Omental fat pad (tissue), 4 donors: ENCODE data around the gene EFNA5. TPM values are rescaled to one million over a fixed set of nuclear protein-coding genes. Genes with fewer than 3 reads are reported as not detected.
A peak's percentile ranks its signal among the peaks of the same experiment; 100 is the strongest.

Experiments
- ATAC-seq: fragments of 150-250 bp; one replicate; pipeline ENCODE4 v1.9.1; 2016; ENCODE audit warnings: mild to moderate bottlenecking, moderate library complexity; ENCODE audit not compliant: low FRiP score
- DNase-seq: peaks from one replicate; pipeline ENCODE4 v3.0.0-alpha.2; 2019; ENCODE audit warnings: low spot score
- total RNA-seq, 4 donors: library from RNA; depleted of rRNA; stranded (reverse); fragments of >200 nt; gene quantifications; one replicate each; pipeline ENCODE4 v1.1.0, GENCODE V29; 2016
- TF ChIP-seq, protein P1 (sequence below), 3 donors: fragments of 450-650 bp; IDR thresholded peaks; one replicate each; pipeline ENCODE4 v1.5.1; 2016 to 2017; ENCODE audit warnings: antibody characterized with exemption in 3 of 3, mild to moderate bottlenecking in 3 of 3, moderate library complexity in 2 of 3

The EFNA5 gene
- total RNA-seq, 4 donors from 2014 or later: 9.0 to 26.3 (median 14.0) TPM

DNA sequence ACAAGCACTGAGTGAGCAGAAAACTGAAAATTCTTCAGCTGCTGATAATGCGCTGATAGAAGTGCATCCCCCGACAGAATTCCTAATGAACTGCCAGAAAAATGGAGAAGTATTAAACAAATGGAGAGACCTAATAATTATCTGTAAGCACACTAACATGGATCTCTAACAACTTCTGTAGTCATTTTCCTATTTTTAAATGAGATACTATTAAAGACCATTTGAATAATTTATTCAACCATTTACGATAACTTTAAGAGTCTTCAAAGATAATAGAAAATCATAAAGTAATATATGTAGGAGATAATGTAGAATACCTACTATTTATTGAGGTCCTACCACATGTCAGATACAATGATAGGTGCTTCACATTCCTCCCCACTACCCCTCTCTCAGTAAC, 72.9 kb downstream of the EFNA5 start:
- TF ChIP-seq, protein P1, sequence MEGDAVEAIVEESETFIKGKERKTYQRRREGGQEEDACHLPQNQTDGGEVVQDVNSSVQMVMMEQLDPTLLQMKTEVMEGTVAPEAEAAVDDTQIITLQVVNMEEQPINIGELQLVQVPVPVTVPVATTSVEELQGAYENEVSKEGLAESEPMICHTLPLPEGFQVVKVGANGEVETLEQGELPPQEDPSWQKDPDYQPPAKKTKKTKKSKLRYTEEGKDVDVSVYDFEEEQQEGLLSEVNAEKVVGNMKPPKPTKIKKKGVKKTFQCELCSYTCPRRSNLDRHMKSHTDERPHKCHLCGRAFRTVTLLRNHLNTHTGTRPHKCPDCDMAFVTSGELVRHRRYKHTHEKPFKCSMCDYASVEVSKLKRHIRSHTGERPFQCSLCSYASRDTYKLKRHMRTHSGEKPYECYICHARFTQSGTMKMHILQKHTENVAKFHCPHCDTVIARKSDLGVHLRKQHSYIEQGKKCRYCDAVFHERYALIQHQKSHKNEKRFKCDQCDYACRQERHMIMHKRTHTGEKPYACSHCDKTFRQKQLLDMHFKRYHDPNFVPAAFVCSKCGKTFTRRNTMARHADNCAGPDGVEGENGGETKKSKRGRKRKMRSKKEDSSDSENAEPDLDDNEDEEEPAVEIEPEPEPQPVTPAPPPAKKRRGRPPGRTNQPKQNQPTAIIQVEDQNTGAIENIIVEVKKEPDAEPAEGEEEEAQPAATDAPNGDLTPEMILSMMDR (IDR thresholded peaks at IDR 0.05): no peak
- DNase-seq: no peak
- ATAC-seq: no peak

DNA sequence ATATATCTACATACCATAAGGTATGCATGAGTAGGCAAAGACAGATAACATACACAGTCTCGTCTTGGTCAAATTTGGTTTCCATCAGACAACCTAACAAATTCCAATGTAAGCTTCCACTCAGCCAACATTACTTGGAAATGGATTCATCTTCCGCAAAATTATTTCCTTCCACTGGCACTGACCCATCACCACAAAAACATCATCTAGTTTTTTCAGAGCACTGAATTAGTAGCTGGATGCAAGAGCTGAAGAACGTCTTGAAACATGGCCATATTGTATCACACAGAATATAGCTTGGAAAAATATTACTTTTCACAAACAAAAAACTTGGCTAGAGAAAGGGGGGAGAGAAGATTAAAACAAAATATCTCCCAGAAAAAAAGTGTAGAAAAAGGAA, 73.5 kb downstream of the EFNA5 start:
- ATAC-seq (no peak), DNase-seq (no peak)
- TF ChIP-seq, protein P1 (IDR thresholded peaks at IDR 0.05): no peak

GRCh38 chr5:107594253-107595045, 76.3 kb downstream of the EFNA5 start:
- peak; percentile 78 for ATAC-seq
- DNase-seq: no peak
- TF ChIP-seq, protein P1 (IDR thresholded peaks at IDR 0.05): no peak

- DNase-seq (no peak), ATAC-seq (peak; percentile 39)
- TF ChIP-seq, protein P1 (IDR thresholded peaks at IDR 0.05): no peak
Measured at GRCh38 chr5:107593009-107593408, 77.7 kb downstream of the EFNA5 start.

- ATAC-seq (no peak), DNase-seq (no peak)
- TF ChIP-seq, protein P1 (IDR thresholded peaks at IDR 0.05): no peak
Measured at GRCh38 chr5:107592515-107592914, 78.2 kb downstream of the EFNA5 start.

GRCh38 chr5:107590686-107591085, 80.1 kb downstream of the EFNA5 start:
- ATAC-seq (no peak), DNase-seq (no peak)
- TF ChIP-seq, protein P1 (IDR thresholded peaks at IDR 0.05): no peak
